DND-41 (cell line): ENCODE measurements around the gene HOXB7.

Source experiments
- ATAC-seq: fragments of 200-7000 bp; cut with Tn5 transposase; 3 replicates; pipeline ENCODE4 v1.9.1; 2021; ENCODE audit warnings: low read depth; ENCODE audit not compliant: insufficient read depth
- DNase-seq: peaks from one replicate; pipeline ENCODE4 v3.0.0-alpha.2; 2020
- H2AFZ ChIP-seq: 2 replicates; pipeline ENCODE4 v1.6.0; 2012; ENCODE audit warnings: low read depth, low read length
- H3K27ac ChIP-seq: 2 replicates; pipeline ENCODE4 v1.5.1; 2012; ENCODE audit warnings: low read length, inconsistent platforms
- H3K27me3 ChIP-seq: fragments of 200-600 bp; sonication (generic); 2 replicates; pipeline ENCODE4 v1.6.0; 2012; ENCODE audit warnings: low read length, mild to moderate bottlenecking, inconsistent platforms; ENCODE audit not compliant: insufficient read depth, poor library complexity
- H3K36me3 ChIP-seq: 2 replicates; pipeline ENCODE4 v1.5.1; 2012; ENCODE audit warnings: low read length, inconsistent platforms; ENCODE audit not compliant: insufficient read depth
- H3K4me1 ChIP-seq: 2 replicates; pipeline ENCODE4 v1.5.1; 2012; ENCODE audit warnings: mild to moderate bottlenecking, low read length; ENCODE audit not compliant: insufficient read depth
- H3K4me2 ChIP-seq: 2 replicates; pipeline ENCODE4 v1.6.0; 2012; ENCODE audit warnings: mild to moderate bottlenecking, moderate library complexity, low read length, inconsistent platforms; ENCODE audit not compliant: insufficient read depth
- H3K4me3 ChIP-seq, 2 experiments: fragments of 200-600 bp in 1 of 2; shearing (Covaris generic) in 1 of 2; 2 replicates each; pipeline ENCODE4 v1.5.1; 2012 to 2016; ENCODE audit warnings: inconsistent platforms in 2 of 2, low read length in 2 of 2, mild to moderate bottlenecking in 2 of 2, low read depth in 1 of 2, moderate library complexity in 1 of 2
- H3K79me2 ChIP-seq: 2 replicates; pipeline ENCODE4 v1.6.0; 2012; ENCODE audit warnings: low read length, inconsistent platforms; ENCODE audit not compliant: insufficient read depth
- H3K9ac ChIP-seq: 2 replicates; pipeline ENCODE4 v1.6.0; 2012; ENCODE audit warnings: low read depth, mild to moderate bottlenecking, inconsistent platforms, low read length, moderate library complexity
- H3K9me3 ChIP-seq: 2 replicates; pipeline ENCODE4 v1.5.1; 2012; ENCODE audit warnings: low read length, moderate library complexity, mild to moderate bottlenecking, inconsistent platforms; ENCODE audit not compliant: insufficient read depth, severe bottlenecking
- H4K20me1 ChIP-seq: 2 replicates; pipeline ENCODE4 v1.6.0; 2012; ENCODE audit warnings: low read length; ENCODE audit not compliant: insufficient read depth
- EZH2 ChIP-seq: IDR thresholded peaks from 3 replicates; pipeline ENCODE4 v1.6.1; 2012; ENCODE audit warnings: borderline replicate concordance, low read depth, mild to moderate bottlenecking, moderate library complexity, low read length, inconsistent platforms; ENCODE audit not compliant: severe bottlenecking
- TF ChIP-seq, protein P1 (sequence below): IDR thresholded peaks from 2 replicates; pipeline ENCODE4 v1.5.1; 2012; ENCODE audit warnings: borderline replicate concordance, low read length, moderate library complexity, mild to moderate bottlenecking; ENCODE audit not compliant: poor library complexity, severe bottlenecking; ENCODE audit errors: extremely low read depth

Gene HOXB7

DNA sequence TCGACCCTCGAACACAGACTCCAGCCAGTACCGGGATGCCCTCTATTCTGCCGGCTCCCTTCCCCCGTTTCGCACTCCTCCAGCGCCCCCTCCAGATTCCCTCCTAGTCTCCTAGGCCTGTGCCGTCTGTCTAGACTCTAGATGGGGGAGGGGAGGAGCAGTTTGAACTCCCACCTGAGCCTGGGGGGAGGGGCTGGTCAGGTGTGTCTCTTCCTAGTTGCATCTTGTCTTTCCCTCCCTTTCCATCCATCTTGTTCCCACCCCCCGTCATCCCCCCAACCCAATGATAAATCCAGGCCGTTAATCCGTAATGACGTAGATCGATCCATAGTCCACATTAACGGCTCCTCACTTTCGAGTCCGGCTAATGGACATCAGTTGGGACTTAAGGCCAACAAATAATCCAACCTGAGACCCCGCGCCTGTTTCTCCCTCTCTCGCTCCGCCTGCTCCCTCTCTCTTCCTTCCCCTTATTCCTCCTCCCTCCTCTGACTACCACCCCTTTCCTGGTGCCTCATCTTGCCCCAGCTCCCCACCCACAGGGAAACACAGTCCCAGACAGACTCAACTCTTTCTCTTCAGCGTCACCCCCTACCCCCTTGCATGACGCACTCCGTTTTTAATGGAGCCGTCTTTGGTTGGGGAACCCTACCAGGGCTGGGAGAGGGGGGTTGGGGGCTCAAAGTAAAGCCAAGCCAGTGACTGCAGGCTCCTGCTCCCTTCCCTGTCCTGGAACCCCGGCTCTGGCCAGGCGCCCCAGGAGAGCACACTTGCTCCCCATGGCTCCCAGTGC, 13.9 kb downstream of the HOXB7 start:
- H2AFZ ChIP-seq = no peak overlapping the region
- H4K20me1 ChIP-seq = no peaks in the 10 kb centered on the region
- H3K9ac ChIP-seq = no peak overlapping the region
- H3K9me3 ChIP-seq = no peaks in the 10 kb centered on the region
- ATAC-seq (no peak), DNase-seq (no peak)
- TF ChIP-seq, protein P1, sequence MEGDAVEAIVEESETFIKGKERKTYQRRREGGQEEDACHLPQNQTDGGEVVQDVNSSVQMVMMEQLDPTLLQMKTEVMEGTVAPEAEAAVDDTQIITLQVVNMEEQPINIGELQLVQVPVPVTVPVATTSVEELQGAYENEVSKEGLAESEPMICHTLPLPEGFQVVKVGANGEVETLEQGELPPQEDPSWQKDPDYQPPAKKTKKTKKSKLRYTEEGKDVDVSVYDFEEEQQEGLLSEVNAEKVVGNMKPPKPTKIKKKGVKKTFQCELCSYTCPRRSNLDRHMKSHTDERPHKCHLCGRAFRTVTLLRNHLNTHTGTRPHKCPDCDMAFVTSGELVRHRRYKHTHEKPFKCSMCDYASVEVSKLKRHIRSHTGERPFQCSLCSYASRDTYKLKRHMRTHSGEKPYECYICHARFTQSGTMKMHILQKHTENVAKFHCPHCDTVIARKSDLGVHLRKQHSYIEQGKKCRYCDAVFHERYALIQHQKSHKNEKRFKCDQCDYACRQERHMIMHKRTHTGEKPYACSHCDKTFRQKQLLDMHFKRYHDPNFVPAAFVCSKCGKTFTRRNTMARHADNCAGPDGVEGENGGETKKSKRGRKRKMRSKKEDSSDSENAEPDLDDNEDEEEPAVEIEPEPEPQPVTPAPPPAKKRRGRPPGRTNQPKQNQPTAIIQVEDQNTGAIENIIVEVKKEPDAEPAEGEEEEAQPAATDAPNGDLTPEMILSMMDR = no peak
- TF ChIP-seq EZH2 = no peak
- peaks cover 3% of the 10 kb centered on the region for H3K27me3 ChIP-seq
- no peaks in the 10 kb centered on the region for H3K36me3 ChIP-seq
- H3K4me1 ChIP-seq = no peaks in the 10 kb centered on the region
- H3K4me3 ChIP-seq = no peak overlapping the region
- H3K27ac ChIP-seq = no peak overlapping the region
- no peak overlapping the region for H3K4me2 ChIP-seq
- H3K79me2 ChIP-seq = no peaks in the 10 kb centered on the region

DNA sequence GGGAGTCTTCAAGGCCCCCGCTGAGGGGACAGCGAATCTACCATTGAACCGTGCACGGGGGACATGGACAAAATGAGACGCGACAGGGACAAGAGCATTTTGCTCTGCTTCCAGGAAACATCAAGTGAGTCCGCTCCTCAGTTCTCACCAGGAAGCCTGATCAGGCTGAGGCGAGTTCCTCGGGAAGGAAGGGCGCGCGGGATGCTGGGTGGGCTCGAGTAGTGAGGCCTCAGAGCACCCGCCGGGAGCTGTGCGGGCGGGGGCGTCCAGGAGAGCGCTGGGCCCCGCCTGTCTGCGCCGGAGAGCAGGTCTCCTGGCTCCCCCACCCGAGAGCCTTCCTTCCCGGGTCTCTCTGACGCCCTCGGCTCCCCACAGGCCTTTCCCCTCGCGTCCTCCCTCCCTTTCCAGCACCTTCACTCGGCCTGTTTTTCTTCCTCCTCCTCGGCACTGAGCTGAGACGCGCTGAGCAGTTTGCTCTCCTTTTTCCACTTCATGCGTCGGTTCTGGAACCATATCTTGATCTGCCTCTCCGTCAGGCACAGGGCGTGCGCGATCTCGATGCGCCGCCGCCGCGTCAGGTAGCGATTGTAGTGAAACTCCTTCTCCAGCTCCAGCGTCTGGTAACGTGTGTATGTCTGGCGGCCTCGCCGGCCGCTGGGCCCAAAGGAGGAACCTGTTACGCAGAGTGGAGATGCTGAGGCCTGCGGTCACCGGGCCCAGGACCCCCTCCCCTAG, 14.7 kb downstream of the HOXB7 start:
- H3K4me1 ChIP-seq = no peaks in the 10 kb centered on the region
- H3K4me3 ChIP-seq = no peak overlapping the region
- H3K4me2 ChIP-seq = no peak overlapping the region
- no peaks in the 10 kb centered on the region for H4K20me1 ChIP-seq
- H3K9me3 ChIP-seq = no peaks in the 10 kb centered on the region
- H3K79me2 ChIP-seq = no peaks in the 10 kb centered on the region
- DNase-seq = no peak
- H3K27ac ChIP-seq = no peak overlapping the region
- H3K9ac ChIP-seq = no peak overlapping the region
- H3K36me3 ChIP-seq = no peaks in the 10 kb centered on the region
- TF ChIP-seq EZH2 = no peak
- TF ChIP-seq, protein P1 = no peak
- H3K27me3 ChIP-seq = peaks cover 3% of the 10 kb centered on the region
- H2AFZ ChIP-seq = no peak overlapping the region
- ATAC-seq = no peak

DNA sequence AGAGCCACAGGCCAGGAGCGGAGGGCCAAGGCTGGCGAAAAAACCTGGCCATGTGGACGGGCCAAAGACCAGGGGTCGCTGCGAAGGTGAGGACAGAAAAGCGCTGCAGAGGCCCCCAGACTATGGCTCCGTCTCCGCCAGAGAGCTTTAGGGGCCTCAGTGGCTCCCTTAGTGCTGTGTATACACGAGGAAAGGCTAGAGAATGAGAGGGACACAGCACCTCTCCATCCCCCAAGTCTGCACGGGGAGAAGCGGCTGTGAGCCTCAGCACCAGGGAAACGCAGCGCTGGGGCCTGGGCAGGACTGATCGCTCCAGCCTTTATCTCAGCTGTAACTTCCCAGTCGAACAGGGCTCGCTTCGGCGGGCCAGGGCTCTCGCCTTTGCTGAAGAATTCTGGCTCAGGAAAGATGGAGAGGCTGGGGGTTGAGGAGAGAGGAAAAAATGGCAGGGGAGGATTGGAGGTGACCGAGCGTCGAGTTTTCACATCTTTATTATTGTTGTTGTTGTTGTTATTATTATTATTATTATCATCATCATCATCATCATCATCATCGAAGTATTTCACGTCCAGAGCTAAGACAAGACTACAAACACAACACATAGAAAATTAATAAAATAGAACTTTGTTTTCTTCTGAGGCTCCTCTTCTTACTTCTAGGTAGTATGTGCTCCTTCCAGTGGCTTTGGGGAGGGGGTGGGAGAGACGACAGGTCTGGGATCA, 15.4 kb downstream of the HOXB7 start:
- no peak for ATAC-seq
- Histone ChIP-seq H3K4me1 (no peaks in the 10 kb centered on the region), H4K20me1 (no peaks in the 10 kb centered on the region), H3K4me2 (no peak overlapping the region), H3K27me3 (peaks cover 3% of the 10 kb centered on the region), H3K9me3 (no peaks in the 10 kb centered on the region), H3K9ac (no peak overlapping the region), H3K36me3 (no peaks in the 10 kb centered on the region), H2AFZ (no peak overlapping the region), H3K27ac (no peak overlapping the region), H3K4me3 (no peak overlapping the region), H3K79me2 (no peaks in the 10 kb centered on the region)
- no peak for DNase-seq
- TF ChIP-seq, protein P1 = no peak
- TF ChIP-seq EZH2 = no peak
